Measurements from ENCODE around the gene FBXW9.
"Not testable (repeated sequence)": the region's sequence is repeated elsewhere in the genome, so short reads cannot be mapped to it uniquely, and the experiment has no call there.

Gene FBXW9

GRCh38 chr19:12656899-12657571 is 39.4 kb downstream of the FBXW9 start:
- DNase-seq (ENCODE audit: low spot score) = no peak
- no peak for FAIRE-seq

- DNase-seq (ENCODE audit: low spot score) (no peak), FAIRE-seq (no peak)
Measured at GRCh38 chr19:12655546-12655945, 40.9 kb downstream of the FBXW9 start.

- FAIRE-seq (no peak), DNase-seq (ENCODE audit: low spot score) (no peak)
Measured at GRCh38 chr19:12652219-12652618, 44.2 kb downstream of the FBXW9 start.

- DNase-seq (ENCODE audit: low spot score) = no peak
- FAIRE-seq = no peak
Measured at GRCh38 chr19:12649941-12650340, 46.5 kb downstream of the FBXW9 start.

- FAIRE-seq = no peak
- DNase-seq (ENCODE audit: low spot score) = no peak
Measured at GRCh38 chr19:12648088-12648487, 48.3 kb downstream of the FBXW9 start.

GRCh38 chr19:12647490-12648071 is 48.9 kb downstream of the FBXW9 start:
- no peak for FAIRE-seq
- DNase-seq (ENCODE audit: low spot score) = no peak

- FAIRE-seq = no peak
Measured at GRCh38 chr19:12647047-12647446, 49.4 kb downstream of the FBXW9 start.

GRCh38 chr19:12646551-12646950 is 49.9 kb downstream of the FBXW9 start:
- DNase-seq (ENCODE audit: low spot score) = no peak
- no peak for FAIRE-seq

More at GRCh38 chr19:12647047-12647446, 49.4 kb downstream of the FBXW9 start:
- DNase-seq (ENCODE audit: low spot score) = no peak

GRCh38 chr19:12643716-12644115 is 52.7 kb downstream of the FBXW9 start:
- not testable (repeated sequence) for FAIRE-seq; DNase-seq (ENCODE audit: low spot score)

GRCh38 chr19:12642506-12642905 is 53.9 kb downstream of the FBXW9 start:
- FAIRE-seq (no peak), DNase-seq (ENCODE audit: low spot score) (no peak)

- no peak for DNase-seq (ENCODE audit: low spot score)
- no peak for FAIRE-seq
Measured at GRCh38 chr19:12641456-12641855, 55.0 kb downstream of the FBXW9 start.

- FAIRE-seq (peak; percentile 36), DNase-seq (ENCODE audit: low spot score) (peak; percentile 76)
Measured at GRCh38 chr19:12639901-12640613, 56.4 kb downstream of the FBXW9 start.
